Stimulated activated CD8-positive, alpha-beta memory T cell treated with anti-CD3 and anti-CD28 coated beads, Interleukin-15, amount 100 ng/mL, for 4 hours (primary cell): ENCODE results near the gene LHPP.

Source experiments
- DNase-seq, 2 donors: peaks; one replicate each; pipeline ENCODE4 v3.0.0-alpha.2; 2020; ENCODE audit warnings: low read depth in 2 of 2

Gene LHPP

GRCh38 chr10:124595143-124595883, 133.7 kb downstream of the LHPP start:
- no peak for DNase-seq

- no peak for DNase-seq
These were observed 134.6 kb downstream of the LHPP start for GRCh38 chr10:124596116-124596785.

DNA sequence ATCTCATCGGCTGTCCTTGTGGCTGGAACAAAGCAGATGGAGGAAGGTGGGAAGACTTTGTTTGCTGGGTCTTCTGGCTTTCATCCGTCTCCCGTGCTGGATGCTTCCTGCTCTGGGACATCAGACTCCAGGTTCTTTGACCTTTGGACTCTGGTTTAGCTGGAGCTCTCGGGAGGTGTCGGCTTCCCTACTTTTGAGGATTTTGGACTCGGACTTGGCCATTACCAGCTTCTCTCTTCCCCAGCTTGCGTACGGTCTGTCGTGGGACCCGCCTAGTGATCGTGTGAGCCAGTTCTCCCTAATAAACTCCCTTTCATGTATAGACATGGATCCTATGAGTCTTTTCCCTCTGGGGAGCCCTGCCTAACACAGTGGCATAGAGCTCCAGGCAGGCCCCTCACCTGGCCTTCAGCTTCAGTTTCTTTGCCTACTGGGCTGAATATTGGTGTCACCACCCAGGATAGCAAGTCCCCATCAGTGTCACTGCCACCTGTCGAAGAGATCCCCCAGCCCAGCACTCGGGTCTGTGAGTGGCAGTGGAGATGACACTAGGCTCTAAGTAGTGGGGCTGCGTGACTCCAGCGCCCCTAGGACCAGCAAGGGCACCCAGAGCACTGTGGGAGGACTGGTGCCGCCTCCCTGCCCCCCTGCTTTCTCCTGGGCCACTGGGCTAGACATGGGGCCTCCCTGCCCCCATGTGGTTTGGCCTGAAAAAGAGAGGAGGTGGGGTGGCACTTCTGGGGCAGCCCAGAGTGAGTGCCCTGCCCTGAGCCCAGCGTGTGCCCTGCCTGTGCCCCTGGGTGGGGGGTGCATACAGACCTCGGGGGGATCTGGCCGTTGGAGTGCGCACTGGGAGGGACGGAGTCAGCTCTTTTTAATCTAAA, 135.6 kb downstream of the LHPP start:
- no peak for DNase-seq

GRCh38 chr10:124597846-124598165, 136.2 kb downstream of the LHPP start:
- no peak for DNase-seq

DNA sequence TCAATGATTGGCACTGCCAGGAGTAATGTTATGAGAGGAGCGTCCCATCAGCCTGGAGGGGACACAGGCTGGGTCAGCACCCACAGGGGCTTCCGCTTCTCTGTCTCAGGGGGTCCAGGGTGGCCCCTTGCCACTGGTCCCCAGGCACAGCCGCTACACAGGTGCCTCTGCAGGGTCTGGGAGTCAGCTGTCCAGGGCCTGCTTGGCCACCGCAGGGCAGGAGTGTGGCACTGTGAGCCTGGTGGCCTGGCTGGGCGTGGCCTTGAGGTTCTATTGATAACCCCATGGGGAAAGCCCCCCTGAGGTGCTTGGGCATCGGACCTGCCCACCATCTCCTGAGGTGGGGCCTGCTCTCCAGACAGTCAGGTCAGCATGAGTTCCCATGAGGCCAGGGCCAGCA, 136.6 kb downstream of the LHPP start:
- no peak for DNase-seq

DNA sequence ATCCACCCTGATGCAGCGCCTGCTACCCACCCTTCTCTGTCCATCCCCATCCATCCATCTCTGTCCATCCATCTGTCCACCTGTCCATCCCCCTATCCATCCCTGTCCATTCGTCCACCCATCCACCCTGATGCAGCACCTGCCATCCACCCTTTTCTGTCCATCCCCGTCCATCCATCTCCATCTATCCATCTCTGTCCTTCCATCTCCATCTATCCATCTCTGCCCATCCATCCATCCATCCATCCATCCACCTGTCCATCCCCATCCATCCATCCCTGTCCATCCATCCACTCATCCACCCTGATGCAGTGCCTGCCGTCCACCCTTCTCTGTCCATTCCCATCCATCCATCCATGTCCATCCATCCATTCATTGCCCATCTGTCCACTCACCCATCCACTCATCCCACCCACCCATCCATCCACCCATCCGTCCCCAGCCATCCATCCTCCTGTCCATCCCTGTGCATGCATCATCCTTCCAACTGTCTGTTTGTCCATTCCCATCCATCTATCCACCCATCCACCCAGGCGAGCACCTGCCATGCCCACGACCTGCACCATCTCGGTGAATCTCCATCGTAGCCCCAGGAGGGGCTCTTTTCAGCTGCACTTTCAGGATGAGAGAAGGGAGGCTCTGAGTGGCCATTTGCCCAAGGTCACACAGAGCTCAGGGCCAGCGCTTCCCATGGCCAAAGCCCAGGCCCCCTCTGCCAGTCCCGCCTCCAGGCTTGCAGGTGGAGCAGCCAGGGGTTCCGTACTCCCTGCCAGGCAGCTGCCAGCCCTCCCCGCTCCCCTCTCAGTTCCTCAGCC, 137.4 kb downstream of the LHPP start:
- no peak for DNase-seq

GRCh38 chr10:124599588-124600050, 138.0 kb downstream of the LHPP start:
- no peak for DNase-seq

DNA sequence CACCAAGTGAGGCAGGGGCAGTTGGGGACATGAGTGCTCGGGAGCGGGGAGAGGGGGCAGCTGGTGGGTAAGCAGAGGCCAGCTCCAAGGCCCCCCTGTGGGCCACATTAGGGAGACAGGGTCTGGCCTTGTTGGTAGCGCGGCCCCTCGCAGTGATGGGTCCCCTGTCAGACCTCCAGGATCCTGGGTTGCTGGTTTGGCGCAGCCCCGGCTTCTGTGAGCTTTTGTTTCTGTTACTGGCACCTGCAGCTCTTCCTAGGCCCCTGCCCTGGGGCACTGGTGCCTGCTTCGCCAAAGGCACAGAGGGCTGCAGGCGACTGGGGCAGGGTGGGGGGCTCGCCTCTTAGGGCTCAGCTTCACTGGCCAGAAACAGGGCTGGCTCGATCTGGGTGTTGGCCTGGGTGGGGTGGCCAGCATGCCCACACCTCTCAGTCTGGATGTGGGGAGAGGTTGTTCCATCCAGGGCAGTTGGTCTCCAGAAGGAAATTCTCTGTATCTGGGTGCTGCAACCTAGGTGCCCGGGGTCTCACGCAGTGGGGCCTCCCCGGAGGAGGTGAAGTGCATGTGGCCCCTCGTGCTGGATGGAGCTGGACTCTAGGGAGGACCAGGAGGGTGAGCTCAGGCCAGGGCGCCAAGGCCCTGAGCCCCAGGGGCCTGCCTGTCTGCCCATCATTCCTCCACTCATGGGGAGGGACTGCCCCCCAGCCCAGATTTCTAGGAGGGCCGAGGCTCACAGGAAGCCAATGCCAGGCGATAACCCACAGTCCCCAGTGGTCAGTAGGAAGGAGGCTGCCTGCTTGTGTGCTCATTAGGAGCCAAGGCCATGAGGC, 138.6 kb downstream of the LHPP start:
- no peak for DNase-seq

DNA sequence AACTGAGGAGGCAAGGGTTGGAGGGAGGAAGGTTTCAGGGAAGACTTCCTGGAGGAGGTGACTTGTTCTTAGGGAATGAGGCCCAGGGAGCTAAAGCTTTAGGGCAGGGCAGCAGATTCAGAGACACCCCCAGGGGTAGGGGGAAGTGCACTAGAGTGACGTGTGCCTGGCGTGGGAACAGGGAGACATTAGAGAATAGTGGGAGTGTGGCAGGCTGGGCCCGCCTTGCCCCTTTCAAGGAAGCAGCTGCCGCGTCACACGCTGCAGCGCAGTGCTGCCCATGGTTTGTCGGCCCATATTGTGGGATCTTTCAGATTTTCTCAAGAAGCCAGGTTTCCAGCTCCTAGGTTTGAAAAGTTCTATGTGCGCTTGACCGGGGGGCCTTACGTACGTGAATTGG, 139.4 kb downstream of the LHPP start:
- no peak for DNase-seq

- no peak for DNase-seq
These were observed 140.0 kb downstream of the LHPP start for GRCh38 chr10:124601431-124602120.

GRCh38 chr10:124602121-124602561, 140.5 kb downstream of the LHPP start:
- DNase-seq = no peak

DNA sequence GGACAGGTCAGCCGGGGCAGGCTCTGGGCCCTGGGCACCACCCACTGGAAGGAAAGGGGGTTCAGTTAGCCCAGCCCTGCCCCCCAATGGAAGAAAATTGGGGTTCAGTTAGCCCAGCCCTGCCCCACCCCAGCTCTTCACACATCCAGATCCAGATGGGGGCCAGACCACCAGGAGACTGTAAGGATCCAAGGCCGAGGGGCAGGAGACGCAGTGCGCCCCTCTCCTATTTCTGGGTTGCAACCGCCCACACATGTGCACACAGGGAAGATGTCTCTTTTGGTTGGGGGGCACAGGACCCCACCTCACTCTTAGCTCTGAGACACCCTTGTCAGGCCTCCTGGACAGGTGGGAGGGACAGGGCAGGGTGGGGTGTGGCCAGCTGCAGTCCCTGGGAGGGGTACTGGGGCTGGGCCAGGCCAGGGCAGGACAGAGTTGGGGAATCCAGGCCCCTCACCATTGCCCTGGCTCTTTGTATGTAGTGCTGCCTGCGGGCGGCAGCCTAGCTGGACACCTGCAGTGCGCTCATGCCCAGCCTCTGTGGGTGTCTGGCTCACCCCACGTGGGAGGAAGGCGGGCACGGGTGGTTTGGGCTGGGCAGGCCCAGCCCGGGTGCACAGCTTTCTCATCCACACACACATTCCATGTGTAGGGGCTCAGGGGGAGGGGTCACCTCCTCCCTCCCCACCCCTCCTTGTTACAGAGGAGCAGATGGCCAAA, 141.2 kb downstream of the LHPP start:
- DNase-seq = no peak

DNA sequence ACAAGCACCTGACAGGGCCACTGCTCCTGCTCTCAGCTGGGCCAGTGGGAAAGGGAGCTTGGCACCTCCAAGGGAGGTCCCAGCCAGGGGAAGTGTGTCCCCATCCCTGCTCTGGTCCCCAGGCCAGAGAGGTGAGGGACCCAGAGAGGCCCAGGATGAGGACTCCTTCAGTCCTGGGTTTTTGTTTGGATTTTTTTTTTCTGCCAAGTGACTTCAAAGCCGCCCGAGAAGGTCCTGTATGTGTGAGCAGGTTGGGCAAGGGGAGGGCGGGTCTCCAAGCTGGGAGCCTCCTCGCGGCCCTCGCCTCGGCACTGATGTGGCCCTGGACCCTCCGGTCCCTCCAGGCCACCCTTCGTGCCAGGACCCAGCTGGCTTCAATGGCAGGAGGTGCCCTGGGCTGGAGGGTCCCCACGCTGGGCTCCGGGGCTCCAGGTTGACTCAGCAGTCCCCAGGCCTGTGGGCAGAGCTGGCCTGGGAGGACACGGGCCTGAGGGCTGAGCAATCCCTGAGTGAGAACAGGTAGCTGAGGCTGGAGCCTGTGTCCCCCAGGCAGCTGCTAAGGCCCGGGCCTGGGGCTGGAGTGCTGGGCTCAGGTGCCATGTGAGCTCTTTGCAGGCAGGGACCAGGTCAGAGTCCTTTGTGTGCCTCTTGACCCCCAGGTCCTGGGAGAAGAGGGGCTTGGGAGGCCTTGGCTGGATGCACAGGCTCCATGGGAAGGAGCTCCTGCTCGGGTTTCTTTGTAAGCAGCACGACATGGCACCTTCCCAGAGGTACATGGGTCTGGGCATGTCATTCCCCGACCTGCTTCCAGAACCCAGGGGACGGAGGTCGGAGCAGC, 142.0 kb downstream of the LHPP start:
- no peak for DNase-seq

DNA sequence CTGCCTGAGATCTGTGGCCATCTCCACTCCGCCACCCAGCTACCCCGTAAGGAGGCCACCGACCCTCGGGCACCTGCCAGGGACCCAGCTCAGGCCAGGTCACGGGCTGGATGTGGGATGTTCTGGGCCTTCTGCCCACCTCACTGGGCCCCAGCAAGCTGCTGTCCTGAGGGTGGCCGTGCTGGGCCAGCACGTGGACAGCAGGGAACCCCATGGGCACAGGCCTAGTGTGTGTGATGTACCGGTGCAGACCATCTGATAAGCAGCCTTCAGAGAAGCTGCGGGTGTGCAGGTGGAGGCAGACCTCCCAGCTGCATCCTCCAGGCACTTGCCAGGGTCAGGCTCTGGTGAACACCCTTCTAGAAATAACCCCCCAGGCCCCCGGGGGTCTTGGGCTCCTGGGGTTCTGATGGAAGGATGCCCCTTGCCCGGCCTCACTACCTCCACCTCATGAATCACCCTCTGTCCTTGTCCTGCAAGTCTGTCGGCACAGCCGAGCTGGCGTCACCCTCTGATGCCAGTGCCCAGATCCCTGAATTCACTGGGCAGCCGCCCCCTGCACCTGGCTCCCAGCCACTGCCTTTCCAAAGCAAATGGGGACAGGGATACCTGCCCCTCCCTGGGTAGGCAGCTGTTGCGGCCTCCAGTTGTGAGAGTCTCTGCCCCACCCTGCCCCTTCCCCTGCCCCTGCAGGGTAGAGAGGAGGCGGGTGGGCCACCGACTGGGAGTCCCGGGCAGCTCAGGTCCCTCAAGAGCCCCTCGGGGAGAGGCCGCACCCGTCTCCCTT, 142.8 kb downstream of the LHPP start:
- DNase-seq = no peak

GRCh38 chr10:124605001-124605370, 143.4 kb downstream of the LHPP start:
- DNase-seq = no peak

DNA sequence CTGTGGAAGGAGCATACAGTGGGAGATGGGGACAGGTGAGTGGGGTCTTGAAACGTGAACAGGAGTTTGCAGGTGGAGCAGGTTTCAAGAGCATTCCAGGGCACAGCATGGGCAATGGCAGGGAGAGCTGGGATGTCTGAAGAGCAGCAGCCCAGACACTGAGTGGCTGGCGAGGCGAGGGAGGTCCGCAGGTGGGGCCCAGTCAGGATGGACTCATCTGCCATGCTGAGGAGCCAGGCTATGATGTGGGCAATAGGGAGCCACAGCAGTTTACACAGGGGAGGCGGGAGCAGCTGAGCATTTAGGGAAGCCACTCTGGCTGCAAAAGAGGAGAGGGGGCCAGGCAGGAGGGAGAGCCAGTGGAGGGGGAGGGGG, 143.8 kb downstream of the LHPP start:
- no peak for DNase-seq

DNA sequence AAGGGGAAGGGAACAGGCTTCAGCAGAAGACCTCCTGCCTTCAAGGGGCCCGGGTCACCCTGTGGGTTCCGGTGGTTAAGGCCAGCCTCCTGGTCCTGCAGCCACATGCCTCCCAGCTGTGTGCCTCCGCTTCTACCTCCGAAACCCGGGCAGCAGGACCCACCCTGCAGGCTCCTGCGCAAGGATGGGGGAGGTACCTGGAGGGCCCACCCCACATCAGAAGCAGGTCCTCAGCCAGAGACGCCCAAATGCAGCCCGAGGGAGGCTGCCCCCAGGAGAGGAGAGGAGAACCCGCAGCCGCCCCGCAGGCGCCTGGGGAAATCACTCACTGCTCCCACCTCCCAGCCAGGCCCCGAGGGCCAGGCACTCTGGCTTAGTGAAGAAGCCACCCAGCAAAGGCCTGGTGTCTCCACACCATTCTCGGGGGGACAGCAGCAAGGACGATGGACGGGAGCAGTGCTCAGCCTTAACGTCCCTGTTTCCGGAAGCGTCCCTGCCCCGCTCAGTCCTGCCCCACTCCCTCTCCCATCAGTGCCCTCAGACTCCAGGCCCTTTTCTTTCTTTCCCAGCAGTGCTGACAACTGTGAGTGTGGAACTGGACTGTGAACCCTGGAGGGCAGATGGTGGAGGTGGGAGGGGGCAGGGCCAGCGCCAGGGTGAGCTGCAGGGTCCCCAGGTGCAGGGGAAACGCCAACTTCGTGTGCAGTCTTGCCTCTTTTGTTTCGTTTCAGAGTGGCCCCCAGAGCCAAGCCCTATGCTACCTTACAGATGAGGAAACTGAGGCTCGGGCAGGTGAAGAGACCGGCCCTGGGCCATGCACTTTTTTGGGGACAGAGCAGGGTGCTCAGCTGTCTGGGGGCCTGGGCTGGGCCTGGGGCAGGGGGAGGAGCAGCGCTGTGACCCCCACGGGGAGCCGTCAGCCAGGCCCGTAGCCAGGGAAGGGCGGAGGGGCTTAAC, 144.5 kb downstream of the LHPP start:
- no peak for DNase-seq
